ENCODE measurements around the gene USF2. TPM values are rescaled to one million over a fixed set of nuclear protein-coding genes. Genes with fewer than 3 reads are reported as not detected.
A peak's percentile ranks its signal among the peaks of the same experiment; 100 is the strongest.

USF2 gene
- total and polyA plus RNA-seq, 10 donors: 132 to 206 (median 154) TPM

- Histone ChIP-seq H3K4me3 (no peak overlapping the region), H3K36me3 (peaks cover 0 to 37% (median 0%) of the 10 kb centered on the region in 6 donors), H3K27ac (peak overlapping the region in 1 of 8 donors; percentile 7), H3K9me3 (no peaks in the 10 kb centered on the region), H3K4me1 (peaks cover 13 to 76% (median 42%) of the 10 kb centered on the region in 6 donors), H3K27me3 (replicated peaks in 1 of 7) (peaks cover 0 to 38% (median 11%) of the 10 kb centered on the region in 7 donors)
- TF ChIP-seq POLR2A (IDR thresholded peaks at IDR 0.05) (no peak), POLR2AphosphoS5 (IDR thresholded peaks at IDR 0.05) (no peak), CTCF (IDR thresholded peaks at IDR 0.05 in 8 of 11, conservative IDR thresholded peaks at IDR 0.05 in 3 of 11) (no peak)
- peak; percentile 30 for DNase-seq
- 79 to 94% (median 90%) methylated on average over 2 of the region's 2 CpGs for WGBS, 5 donors
- intact Hi-C loops (cut with DNase I; ENCODE audit: low total_unique reads): no loop called here
These were observed 17.3 kb upstream of the USF2 start for GRCh38 chr19:35251456-35251855.

GRCh38 chr19:35253316-35254286, 15.2 kb upstream of the USF2 start:
- peak; percentile 63 for DNase-seq
- WGBS, 5 donors: 78 to 94% (median 88%) methylated on average over 9 of the region's 9 CpGs
- Histone ChIP-seq H3K36me3 (peaks cover 0 to 37% (median 0%) of the 10 kb centered on the region in 6 donors), H3K27me3 (replicated peaks in 1 of 7) (peaks cover 0 to 21% (median 8%) of the 10 kb centered on the region in 7 donors), H3K27ac (peak overlapping the region in 6 of 8 donors; percentile 36 to 74 (median 66)), H3K4me3 (no peak overlapping the region), H3K9me3 (no peaks in the 10 kb centered on the region), H3K4me1 (peaks cover 5 to 72% (median 40%) of the 10 kb centered on the region in 6 donors)
- TF ChIP-seq POLR2AphosphoS5 (IDR thresholded peaks at IDR 0.05) (no peak), CTCF (IDR thresholded peaks at IDR 0.05 in 8 of 11, conservative IDR thresholded peaks at IDR 0.05 in 3 of 11) (no peak), POLR2A (IDR thresholded peaks at IDR 0.05) (no peak)
- intact Hi-C loops (cut with DNase I; ENCODE audit: low total_unique reads): no loop called here

- H3K4me3 ChIP-seq: no peak overlapping the region
- peaks cover 0 to 11% (median 0%) of the 10 kb centered on the region in 7 donors for H3K27me3 ChIP-seq (replicated peaks in 1 of 7)
- DNase-seq: peak; percentile 49
- WGBS, 5 donors: 79 to 89% (median 87%) methylated on average over 17 of the region's 17 CpGs
- peaks cover 0 to 42% (median 0%) of the 10 kb centered on the region in 6 donors for H3K36me3 ChIP-seq
- no peaks in the 10 kb centered on the region for H3K9me3 ChIP-seq
- H3K4me1 ChIP-seq: peaks cover 0 to 62% (median 30%) of the 10 kb centered on the region in 6 donors
- no peak for TF ChIP-seq CTCF (IDR thresholded peaks at IDR 0.05 in 8 of 11, conservative IDR thresholded peaks at IDR 0.05 in 3 of 11)
- no peak for TF ChIP-seq POLR2A (IDR thresholded peaks at IDR 0.05)
- TF ChIP-seq POLR2AphosphoS5 (IDR thresholded peaks at IDR 0.05): peak in 2 of 3 donors; percentile 56 to 57
- intact Hi-C loops (cut with DNase I; ENCODE audit: low total_unique reads): no loop called here
- H3K27ac ChIP-seq: peak overlapping the region in 7 of 8 donors; percentile 36 to 74 (median 63)
These were observed 14.1 kb upstream of the USF2 start for GRCh38 chr19:35254341-35255297.
